HepG2 (cell line): ENCODE results near the gene CPEB3. TPM values are rescaled to one million over a fixed set of nuclear protein-coding genes. Genes with fewer than 3 reads are reported as not detected.

Source experiments
- DRAP1 ChIP-seq: IDR thresholded peaks from 2 replicates; pipeline ENCODE4 v1.6.1; 2016; ENCODE audit warnings: missing genetic modification reagents, missing compliant biosample characterization
- FOXK1 ChIP-seq: sonication (generic); formaldehyde crosslinking; IDR thresholded peaks from 2 replicates; pipeline ENCODE4 v1.4.0; 2020; ENCODE audit warnings: low read depth, missing genetic modification reagents, borderline replicate concordance
- GLI4 ChIP-seq: sonication (generic); formaldehyde crosslinking; IDR thresholded peaks from 2 replicates; pipeline ENCODE4 v1.5.1; 2020; ENCODE audit warnings: missing genetic modification reagents, mild to moderate bottlenecking, moderate library complexity, borderline replicate concordance
- IRF2 ChIP-seq: IDR thresholded peaks from 2 replicates; pipeline ENCODE4 v1.6.1; 2018; ENCODE audit warnings: missing genetic modification reagents, missing compliant biosample characterization
- MAX ChIP-seq: IDR thresholded peaks from 2 replicates; pipeline ENCODE4 v1.6.1; 2012; ENCODE audit warnings: inconsistent platforms
- NBN ChIP-seq: fragments of 450-650 bp; conservative IDR thresholded peaks from 2 replicates; pipeline ENCODE4 v1.6.1; 2017
- PITX1 ChIP-seq: sonication (generic); formaldehyde crosslinking; IDR thresholded peaks from 2 replicates; pipeline ENCODE4 v1.5.1; 2020; ENCODE audit warnings: mild to moderate bottlenecking, missing genetic modification reagents
- PTBP1 ChIP-seq: fragments of 200-400 bp; formaldehyde crosslinking; IDR thresholded peaks from 2 replicates; pipeline ENCODE4 v1.6.1; 2018; ENCODE audit warnings: low read length, low read depth; ENCODE audit not compliant: poor library complexity, severe bottlenecking
- USF2 ChIP-seq, 2 experiments: sonication (generic) in 1 of 2; formaldehyde crosslinking in 1 of 2; IDR thresholded peaks; 2 replicates each; pipeline versions ENCODE4 v1.5.1 to v1.6.1; 2011 to 2020; ENCODE audit warnings: borderline replicate concordance in 1 of 2, low read depth in 1 of 2, low read length in 1 of 2, mild to moderate bottlenecking in 1 of 2, missing genetic modification reagents in 1 of 2, moderate library complexity in 1 of 2
- ZFP41 ChIP-seq: sonication (generic); formaldehyde crosslinking; IDR thresholded peaks from 2 replicates; pipeline ENCODE4 v1.4.0; 2020; ENCODE audit warnings: mild to moderate bottlenecking, missing genetic modification reagents, borderline replicate concordance
- ZNF121 ChIP-seq: sonication (generic); formaldehyde crosslinking; IDR thresholded peaks from 2 replicates; pipeline ENCODE4 v1.5.0; 2020; ENCODE audit warnings: mild to moderate bottlenecking, missing genetic modification reagents
- ZNF232 ChIP-seq: sonication (generic); formaldehyde crosslinking; IDR thresholded peaks from 2 replicates; pipeline ENCODE4 v1.4.0; 2020; ENCODE audit warnings: missing genetic modification reagents, borderline replicate concordance
- ZNF317 ChIP-seq: sonication (generic); formaldehyde crosslinking; IDR thresholded peaks from 2 replicates; pipeline ENCODE4 v1.5.0; 2020; ENCODE audit warnings: mild to moderate bottlenecking, missing genetic modification reagents
- ZNF547 ChIP-seq: sonication (generic); formaldehyde crosslinking; IDR thresholded peaks from 2 replicates; pipeline ENCODE4 v1.5.1; 2020; ENCODE audit warnings: mild to moderate bottlenecking, missing genetic modification reagents
- ZNF562 ChIP-seq: sonication (generic); formaldehyde crosslinking; IDR thresholded peaks from 2 replicates; pipeline ENCODE4 v1.8.0; 2022; ENCODE audit warnings: missing genetic modification reagents, borderline replicate concordance
- polyA plus RNA-seq, 8 experiments: library from polyadenylated mRNA; depleted of rRNA in 3 of 8; stranded (reverse) in 7 of 8; unstranded in 1 of 8; fragments of >200 nt; fragmentation: Illumina TruSeq in 4 of 8; extraction: Trizol in 4 of 8; gene quantifications; 2 replicates each; pipeline versions ENCODE4 v1.2.1 to v1.2.3, GENCODE V29; 2011 to 2016; ENCODE audit warnings: low read depth in 4 of 8, missing spikeins in 1 of 8, mixed read lengths in 1 of 8; ENCODE audit not compliant: insufficient read depth in 1 of 8
- total RNA-seq, 5 experiments: library from RNA; depleted of rRNA; stranded (reverse); fragments of >200 nt; fragmentation: Illumina TruSeq; extraction: Trizol; gene quantifications; 2 replicates each; pipeline ENCODE4 v1.2.3, GENCODE V29; 2016; ENCODE audit warnings: low read depth in 1 of 5
- TF ChIP-seq, protein P1 (sequence below): sonication (generic); formaldehyde crosslinking; IDR thresholded peaks from 2 replicates; pipeline ENCODE4 v1.4.0; 2020; ENCODE audit warnings: missing genetic modification reagents, borderline replicate concordance
- TF ChIP-seq, protein P2 (sequence below): sonication (generic); formaldehyde crosslinking; IDR thresholded peaks from 2 replicates; pipeline ENCODE4 v1.4.0; 2020; ENCODE audit warnings: missing genetic modification reagents, borderline replicate concordance
- TF ChIP-seq, protein P3 (sequence below): sonication (generic); formaldehyde crosslinking; IDR thresholded peaks from 2 replicates; pipeline ENCODE4 v1.4.0; 2020; ENCODE audit warnings: missing genetic modification reagents
- TF ChIP-seq, protein P4 (sequence below): IDR thresholded peaks from 2 replicates; pipeline ENCODE4 v1.6.1; 2016; ENCODE audit warnings: low read depth

CPEB3 gene
- total and polyA plus RNA-seq, 2 of the 13 experiments (the other 11 are each of a cell fraction or from before 2014, with no cell fraction given) = 0.66 to 0.70 TPM

DNA sequence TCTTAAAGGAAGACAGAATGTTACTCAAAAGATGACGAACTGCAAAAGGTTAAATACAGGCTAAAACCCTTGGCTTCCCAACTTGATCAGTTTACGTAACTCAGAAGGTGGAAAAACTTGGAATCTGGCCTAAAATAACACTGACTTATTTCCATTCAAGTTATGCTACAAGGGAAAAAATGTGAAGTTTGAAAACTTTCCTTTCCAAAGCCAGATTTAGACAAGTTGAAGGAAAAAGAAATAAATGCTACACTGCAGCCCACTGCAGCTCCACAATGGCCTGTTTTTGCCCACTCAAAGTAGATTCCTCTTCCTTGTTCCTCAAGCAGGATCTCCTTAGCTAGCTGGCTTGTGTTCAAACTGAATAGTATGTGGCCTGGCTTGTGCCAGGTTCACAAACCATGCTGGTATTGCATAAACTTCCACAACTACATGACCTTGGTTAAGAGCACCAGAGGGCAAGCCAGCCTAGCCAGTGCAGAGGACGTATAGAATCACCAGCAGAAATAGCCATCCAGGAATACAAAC, 166.2 kb downstream of the CPEB3 start (continued):
- TF ChIP-seq USF2 (IDR thresholded peaks at IDR 0.05; ENCODE audit: low read depth, low read length) (no peak), USF2 (CRISPR knock-in tag; IDR thresholded peaks at IDR 0.05; ENCODE audit: borderline replicate concordance) (no peak), DRAP1 (0 out of 2 replicates have a peak, but pooled peaks have one; percentile 20), MAX (no peak), GLI4 (CRISPR knock-in tag) (no peak), ZNF317 (no peak), ZFP41 (CRISPR knock-in tag) (no peak), PTBP1 (no peak), NBN (no peak), ZNF232 (CRISPR knock-in tag) (no peak), IRF2 (CRISPR knock-in tag) (peak; percentile 74; the same call in 1 of the 2 replicates), ZNF562 (CRISPR knock-in tag) (no peak), ZNF121 (CRISPR knock-in tag) (no peak), FOXK1 (peak; percentile 56; the same call in 1 of the 2 replicates), ZNF547 (no peak), PITX1 (CRISPR knock-in tag) (no peak)
- TF ChIP-seq, protein P1, sequence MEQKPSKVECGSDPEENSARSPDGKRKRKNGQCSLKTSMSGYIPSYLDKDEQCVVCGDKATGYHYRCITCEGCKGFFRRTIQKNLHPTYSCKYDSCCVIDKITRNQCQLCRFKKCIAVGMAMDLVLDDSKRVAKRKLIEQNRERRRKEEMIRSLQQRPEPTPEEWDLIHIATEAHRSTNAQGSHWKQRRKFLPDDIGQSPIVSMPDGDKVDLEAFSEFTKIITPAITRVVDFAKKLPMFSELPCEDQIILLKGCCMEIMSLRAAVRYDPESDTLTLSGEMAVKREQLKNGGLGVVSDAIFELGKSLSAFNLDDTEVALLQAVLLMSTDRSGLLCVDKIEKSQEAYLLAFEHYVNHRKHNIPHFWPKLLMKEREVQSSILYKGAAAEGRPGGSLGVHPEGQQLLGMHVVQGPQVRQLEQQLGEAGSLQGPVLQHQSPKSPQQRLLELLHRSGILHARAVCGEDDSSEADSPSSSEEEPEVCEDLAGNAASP (CRISPR knock-in tag) = peak; percentile 83; the same call in 1 of the 2 replicates
- TF ChIP-seq, protein P2, sequence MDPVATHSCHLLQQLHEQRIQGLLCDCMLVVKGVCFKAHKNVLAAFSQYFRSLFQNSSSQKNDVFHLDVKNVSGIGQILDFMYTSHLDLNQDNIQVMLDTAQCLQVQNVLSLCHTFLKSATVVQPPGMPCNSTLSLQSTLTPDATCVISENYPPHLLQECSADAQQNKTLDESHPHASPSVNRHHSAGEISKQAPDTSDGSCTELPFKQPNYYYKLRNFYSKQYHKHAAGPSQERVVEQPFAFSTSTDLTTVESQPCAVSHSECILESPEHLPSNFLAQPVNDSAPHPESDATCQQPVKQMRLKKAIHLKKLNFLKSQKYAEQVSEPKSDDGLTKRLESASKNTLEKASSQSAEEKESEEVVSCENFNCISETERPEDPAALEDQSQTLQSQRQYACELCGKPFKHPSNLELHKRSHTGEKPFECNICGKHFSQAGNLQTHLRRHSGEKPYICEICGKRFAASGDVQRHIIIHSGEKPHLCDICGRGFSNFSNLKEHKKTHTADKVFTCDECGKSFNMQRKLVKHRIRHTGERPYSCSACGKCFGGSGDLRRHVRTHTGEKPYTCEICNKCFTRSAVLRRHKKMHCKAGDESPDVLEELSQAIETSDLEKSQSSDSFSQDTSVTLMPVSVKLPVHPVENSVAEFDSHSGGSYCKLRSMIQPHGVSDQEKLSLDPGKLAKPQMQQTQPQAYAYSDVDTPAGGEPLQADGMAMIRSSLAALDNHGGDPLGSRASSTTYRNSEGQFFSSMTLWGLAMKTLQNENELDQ (CRISPR knock-in tag) = no peak
- TF ChIP-seq, protein P3, sequence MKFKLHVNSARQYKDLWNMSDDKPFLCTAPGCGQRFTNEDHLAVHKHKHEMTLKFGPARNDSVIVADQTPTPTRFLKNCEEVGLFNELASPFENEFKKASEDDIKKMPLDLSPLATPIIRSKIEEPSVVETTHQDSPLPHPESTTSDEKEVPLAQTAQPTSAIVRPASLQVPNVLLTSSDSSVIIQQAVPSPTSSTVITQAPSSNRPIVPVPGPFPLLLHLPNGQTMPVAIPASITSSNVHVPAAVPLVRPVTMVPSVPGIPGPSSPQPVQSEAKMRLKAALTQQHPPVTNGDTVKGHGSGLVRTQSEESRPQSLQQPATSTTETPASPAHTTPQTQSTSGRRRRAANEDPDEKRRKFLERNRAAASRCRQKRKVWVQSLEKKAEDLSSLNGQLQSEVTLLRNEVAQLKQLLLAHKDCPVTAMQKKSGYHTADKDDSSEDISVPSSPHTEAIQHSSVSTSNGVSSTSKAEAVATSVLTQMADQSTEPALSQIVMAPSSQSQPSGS (CRISPR knock-in tag) = peak; percentile 46
- TF ChIP-seq, protein P4, sequence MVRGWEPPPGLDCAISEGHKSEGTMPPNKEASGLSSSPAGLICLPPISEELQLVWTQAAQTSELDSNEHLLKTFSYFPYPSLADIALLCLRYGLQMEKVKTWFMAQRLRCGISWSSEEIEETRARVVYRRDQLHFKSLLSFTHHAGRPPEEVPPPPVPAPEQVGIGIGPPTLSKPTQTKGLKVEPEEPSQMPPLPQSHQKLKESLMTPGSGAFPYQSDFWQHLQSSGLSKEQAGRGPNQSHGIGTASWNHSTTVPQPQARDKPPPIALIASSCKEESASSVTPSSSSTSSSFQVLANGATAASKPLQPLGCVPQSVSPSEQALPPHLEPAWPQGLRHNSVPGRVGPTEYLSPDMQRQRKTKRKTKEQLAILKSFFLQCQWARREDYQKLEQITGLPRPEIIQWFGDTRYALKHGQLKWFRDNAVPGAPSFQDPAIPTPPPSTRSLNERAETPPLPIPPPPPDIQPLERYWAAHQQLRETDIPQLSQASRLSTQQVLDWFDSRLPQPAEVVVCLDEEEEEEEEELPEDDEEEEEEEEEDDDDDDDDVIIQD (CRISPR knock-in tag) = 0 out of 2 replicates have a peak, but pooled peaks have one; percentile 34
